Skeletal muscle cell (primary cell): Measurements from ENCODE around the gene KRTAP5-4.
"Not testable (repeated sequence)": the region's sequence is repeated elsewhere in the genome, so short reads cannot be mapped to it uniquely, and the experiment has no call there.

Source experiments
- DNase-seq: peaks from one replicate; pipeline ENCODE4 v3.0.0-alpha.2; 2010; ENCODE audit warnings: low read depth
- H3K4me3 ChIP-seq: 2 replicates; pipeline ENCODE4 v1.5.1; 2011; ENCODE audit warnings: low read depth, mild to moderate bottlenecking, control low read depth, low read length, moderate library complexity

Gene KRTAP5-4

DNA sequence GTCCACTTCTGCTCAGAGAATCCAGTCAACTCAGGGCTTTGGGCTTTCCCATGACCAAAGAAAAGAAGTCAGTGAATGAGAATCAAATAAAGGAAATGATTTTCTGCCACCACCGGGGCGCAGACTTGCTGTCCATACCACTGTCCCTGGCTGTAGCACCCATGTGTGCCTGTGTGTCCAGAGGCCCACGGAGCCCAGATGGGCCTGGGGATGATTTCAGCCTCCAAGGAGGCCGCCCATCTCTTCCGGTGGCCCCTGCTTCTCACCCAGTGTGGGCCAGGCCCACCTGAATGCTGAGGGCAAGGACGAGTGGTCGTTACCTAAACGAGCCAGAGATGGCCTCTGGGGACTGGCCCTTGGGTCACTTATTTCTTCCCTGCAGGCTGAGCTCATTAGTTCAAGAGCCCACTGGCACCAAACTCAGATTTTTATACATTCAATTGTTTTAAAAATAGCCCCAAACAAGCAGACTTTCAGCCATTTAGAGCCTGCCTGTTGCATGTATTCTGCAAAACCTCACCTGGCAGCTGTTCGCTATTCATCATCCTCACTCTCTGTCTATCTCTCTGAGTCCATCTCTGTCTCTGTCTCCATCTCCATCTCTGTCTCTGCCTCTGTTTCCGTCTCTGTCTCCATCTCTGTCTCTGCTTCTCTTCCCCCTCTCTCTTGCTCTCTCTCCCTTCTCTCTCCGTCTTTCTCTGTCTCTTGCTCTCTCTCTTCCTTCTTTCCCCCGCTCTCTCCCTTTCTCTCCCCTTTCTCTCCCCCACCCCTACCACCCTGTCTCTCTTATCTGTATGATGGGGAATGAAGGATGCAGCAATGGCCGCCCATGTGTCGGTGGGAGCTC, 31.8 kb upstream of the KRTAP5-4 start:
- H3K4me3 ChIP-seq: no peak overlapping the region
- no peak for DNase-seq

DNA sequence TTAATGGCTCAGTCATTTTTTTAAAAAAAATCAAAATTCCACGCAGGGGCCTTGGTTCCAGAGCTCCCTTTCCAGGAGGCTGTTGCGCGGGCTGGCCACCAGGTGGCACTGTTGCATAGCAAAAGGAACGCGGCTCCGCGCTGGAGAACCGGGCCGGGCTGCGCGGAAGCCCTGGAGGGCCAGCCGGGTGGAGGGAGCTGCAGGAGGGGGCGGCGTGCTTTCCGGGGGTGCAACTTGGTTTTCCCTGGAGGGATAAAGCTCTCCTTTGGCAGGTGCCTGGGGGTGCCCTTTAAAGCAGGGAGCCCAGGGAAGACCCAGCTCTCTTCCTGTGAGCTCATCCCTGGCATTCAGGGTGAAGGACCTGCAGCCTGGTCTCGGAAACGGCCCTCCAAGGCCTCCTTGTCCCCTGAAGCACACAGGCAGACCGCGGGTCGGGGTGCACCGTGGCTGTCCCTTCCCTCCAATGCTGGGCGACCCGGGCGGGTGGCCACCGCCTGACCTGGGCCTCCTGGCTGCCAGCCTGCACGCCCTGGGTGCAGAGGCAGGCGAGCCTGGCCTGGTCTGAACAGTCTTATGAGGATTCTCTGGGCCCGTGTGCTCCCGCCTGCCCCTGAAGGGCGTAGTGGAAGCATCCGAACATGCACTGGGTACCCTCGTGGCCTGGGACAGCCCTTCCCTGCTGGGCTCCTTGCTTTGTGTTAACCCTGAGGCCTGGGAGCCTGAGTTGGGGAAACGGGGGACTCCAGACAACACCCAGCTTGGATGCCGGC, 31.0 kb upstream of the KRTAP5-4 start:
- H3K4me3 ChIP-seq: no peak overlapping the region
- DNase-seq: no peak

DNA sequence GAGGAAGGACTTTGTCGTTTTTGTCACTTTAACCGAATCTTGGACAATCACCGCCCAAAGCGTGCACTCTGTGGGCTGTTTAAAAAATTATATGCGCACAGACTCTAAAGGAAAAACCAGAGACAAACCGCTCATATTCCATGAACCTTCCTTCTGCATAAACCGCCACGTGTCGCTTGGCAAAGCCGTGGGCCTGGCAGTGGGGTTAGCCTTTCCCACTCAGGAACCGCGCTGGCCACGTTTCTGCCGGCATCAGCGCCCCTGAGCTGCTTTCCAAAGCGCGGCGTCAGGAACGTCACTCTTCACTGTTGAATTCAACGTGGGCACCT, 30.5 kb upstream of the KRTAP5-4 start:
- DNase-seq: no peak
- no peak overlapping the region for H3K4me3 ChIP-seq

DNA sequence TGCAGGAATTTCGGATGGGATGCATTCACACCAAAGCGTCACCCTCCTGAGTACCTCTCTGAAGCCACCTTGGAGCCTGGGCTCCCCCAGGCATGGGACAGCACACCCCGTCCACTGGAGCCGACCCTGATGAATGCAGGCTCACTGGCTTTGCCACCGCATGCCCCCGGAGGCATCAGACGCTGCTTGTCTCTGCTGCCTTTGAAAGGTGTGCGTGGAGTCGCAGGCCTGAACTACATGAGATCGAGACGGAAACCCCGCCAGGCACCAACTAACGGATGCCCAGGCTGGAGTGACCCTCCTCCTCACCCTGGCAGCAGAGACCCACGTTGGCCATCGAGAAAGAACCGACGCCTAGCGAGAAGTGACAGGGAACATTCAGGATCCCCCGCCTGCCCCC, 30.1 kb upstream of the KRTAP5-4 start:
- no peak for DNase-seq
- no peak overlapping the region for H3K4me3 ChIP-seq

DNA sequence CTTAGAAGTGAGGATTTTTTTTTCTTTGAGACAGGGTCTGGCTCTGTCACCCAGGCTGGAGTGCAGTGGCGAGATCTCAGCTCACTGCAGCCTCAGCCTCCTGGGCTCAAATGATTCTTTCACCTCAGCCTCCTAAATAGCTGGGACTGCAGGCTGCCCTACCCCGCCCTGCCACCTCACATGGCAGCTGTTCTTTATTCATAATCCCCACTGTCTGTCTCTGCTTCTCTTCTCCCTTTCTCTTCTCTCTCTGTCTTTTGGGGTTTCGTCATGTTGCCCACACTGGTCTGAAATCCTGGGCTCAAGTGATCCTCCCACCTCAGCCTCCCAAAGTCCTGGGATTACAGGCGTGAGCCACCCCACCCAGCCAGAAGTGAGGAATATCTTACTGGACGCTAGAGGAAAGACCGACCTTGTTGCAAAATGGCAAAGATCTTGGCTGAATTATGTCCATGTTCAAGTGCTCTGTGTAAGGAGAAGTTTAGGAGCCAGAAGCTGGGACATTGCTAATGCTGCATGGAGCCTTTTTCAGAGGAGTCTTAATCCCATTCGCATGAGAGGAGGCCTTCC, 29.6 kb upstream of the KRTAP5-4 start:
- DNase-seq: no peak
- no peak overlapping the region for H3K4me3 ChIP-seq

DNA sequence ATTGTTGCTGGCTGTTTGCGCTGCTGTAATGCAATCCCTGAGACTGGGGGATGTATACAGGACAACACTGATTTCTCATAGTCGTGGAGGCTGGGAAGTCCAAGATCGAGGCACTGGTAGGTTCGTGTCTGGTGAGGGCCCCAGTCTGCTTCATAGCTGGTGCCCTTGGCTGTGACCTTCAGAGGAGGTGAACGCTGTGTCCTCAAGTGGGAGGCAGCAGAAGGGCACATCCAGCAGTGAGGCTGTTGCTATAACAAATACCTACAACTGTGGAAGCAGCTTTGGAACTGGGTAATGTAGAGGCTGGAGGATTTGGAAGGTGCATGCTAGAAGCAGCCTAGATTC, 29.0 kb upstream of the KRTAP5-4 start:
- no peak for DNase-seq
- H3K4me3 ChIP-seq: no peak overlapping the region

DNA sequence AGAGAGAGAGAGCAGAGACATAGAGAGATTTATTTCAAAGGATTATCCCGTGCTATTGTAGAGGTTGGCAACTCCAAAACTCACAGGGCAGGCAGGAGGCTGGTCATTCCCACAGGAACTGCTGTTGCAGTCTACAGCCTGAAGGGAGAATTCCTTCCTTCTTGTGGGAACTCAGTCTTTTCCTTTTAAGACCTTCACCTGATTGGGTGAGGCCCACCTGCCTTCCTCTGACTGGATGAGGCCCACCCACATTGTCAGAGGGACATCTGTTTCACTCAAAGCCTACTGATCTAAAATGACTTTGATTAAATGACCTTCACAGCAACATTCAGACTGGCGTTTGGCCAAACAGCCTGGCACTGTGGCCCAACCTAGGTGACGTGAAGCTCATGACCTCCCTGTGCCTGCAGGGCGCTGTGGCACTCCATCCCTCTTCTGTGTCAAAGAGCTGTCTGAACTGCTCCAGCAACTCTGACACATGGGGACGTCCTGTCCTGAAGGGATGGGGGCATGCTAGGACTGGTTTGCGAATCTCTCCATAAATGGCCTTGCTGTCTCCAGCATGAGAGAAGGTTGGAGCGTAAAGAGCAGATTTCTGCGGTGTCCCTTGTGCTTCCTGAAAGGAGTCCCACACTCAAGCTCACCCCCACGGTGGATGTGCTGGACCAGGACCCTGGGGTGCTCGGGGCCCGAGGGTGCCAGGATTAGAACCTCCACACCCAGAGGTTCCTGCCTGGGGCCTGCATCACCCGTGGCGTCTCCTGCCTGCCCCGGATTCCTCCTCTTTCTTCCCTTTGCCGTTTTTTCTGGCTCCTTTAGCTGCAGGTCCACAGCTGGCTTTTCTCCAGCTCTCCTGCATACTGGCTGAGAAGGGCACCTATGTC, 28.3 kb upstream of the KRTAP5-4 start:
- DNase-seq: no peak
- no peak overlapping the region for H3K4me3 ChIP-seq

DNA sequence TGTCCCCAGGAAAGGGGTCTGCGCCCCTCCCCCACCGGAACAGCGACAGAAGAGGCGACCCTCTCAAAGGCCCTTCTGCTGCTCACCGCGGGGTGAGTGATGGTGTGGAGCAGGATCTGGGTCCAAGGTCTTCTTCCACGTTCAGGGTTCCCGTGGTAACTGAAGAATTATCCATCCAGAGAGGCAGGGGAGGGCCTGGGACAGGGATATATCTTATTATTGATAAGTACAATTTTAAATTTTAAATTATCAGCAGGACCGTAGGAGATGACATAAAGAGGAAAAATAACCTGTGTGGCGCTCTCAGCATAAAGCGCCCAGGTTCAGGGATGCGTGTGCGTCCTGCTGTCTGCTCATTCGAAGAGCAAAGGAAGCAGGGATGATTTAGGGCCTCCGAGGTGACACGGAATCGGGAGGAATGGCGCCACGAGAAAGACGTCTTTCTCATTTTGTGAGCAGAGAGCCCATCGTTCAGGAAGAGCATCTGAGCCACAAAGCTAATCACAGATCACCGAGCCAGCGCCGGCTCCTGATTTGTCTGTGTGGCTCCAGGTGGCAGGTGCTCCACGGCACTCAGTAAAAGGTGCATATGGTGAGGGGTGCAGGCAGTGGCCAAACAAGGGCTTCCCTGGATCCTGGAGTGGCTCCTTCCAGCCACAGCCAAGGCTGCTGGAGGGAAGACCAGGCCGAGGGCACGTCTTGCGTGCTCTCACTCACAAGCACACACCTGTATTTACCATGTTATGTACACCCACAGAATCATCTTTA, 26.9 kb upstream of the KRTAP5-4 start:
- no peak for DNase-seq
- H3K4me3 ChIP-seq: no peak overlapping the region

DNA sequence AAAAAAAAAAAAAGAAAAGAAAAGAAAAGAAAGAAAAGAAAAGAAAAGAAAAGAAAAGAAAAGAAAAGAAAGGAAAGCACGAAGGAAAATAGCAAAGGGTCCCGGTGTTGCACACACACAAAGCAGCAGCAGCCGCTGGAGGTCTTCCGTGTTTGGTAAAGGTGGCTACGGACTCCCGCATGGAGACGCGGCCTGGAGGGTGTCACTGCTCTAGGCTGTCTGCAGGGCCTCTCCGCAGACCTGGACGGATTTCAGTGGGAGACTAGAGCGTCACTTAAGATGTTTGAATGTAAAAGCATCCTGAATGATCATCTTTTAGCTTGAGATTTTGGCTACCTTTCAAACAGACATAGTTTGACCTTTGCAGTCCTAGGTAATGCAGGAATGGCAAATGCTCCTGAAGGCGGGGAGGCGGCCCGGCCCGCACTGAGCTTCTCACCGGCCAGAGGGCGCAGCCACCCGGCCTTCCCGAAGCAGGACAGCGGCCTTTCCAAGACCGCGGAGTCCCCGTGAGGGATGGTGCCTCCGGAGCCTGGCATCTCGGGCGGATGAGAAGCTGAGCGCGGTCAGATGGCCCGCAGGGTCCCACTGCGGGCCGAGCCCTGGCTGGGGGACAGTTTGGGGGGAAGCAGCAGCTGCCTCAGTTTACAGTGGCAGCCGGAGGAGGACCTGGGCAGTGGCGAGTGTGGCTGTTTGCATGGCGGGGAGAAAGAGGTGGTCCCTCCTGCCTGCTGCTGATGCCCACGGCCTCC, 26.1 kb upstream of the KRTAP5-4 start:
- no peak overlapping the region for H3K4me3 ChIP-seq
- DNase-seq: no peak

DNA sequence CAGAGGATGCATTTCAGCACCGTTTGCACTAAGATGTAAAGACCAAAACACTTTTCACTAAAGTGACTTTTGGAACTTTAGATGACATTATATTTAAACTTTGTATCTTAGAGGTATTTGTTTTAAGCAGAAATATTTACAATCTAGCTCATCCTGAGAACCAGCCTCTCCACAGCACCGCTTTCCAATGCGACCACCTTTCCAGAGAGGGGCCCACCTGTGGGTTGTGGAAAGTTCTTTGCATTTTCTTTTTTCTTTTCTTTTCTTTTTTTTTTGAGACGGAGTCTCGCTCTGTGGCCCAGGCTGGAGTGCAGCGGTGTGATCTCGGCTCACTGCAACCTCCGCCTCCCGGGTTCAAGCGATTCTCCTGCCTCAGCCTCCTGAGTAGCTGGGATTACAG, 24.6 kb upstream of the KRTAP5-4 start:
- DNase-seq: not testable (repeated sequence)

DNA sequence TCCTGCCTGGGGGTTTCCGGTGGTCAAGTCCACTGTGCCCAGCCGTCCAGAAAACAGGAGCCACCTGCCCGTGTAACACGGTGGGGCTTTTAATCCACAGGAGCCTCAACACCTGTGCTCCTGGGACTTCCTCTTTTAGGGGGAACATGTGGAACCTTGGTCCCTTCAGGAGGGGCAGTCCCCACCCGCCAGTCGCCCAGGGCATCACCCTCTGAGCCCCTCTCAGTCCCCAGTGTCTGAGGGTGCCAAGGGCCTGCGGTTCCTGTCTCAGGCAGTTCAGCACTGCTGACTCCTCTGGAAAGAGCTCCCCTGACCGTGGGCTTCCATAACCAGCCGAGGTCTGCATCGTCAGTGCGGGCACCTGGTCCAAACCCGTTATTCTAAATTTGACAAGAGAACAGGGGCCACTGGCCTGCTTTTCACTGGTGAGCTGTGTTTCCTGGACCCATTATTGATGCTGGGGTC, 23.5 kb upstream of the KRTAP5-4 start:
- DNase-seq: no peak
- H3K4me3 ChIP-seq: no peak overlapping the region

More for the DNA sequence above, 24.6 kb upstream of the KRTAP5-4 start:
- not testable (repeated sequence) for H3K4me3 ChIP-seq

DNA sequence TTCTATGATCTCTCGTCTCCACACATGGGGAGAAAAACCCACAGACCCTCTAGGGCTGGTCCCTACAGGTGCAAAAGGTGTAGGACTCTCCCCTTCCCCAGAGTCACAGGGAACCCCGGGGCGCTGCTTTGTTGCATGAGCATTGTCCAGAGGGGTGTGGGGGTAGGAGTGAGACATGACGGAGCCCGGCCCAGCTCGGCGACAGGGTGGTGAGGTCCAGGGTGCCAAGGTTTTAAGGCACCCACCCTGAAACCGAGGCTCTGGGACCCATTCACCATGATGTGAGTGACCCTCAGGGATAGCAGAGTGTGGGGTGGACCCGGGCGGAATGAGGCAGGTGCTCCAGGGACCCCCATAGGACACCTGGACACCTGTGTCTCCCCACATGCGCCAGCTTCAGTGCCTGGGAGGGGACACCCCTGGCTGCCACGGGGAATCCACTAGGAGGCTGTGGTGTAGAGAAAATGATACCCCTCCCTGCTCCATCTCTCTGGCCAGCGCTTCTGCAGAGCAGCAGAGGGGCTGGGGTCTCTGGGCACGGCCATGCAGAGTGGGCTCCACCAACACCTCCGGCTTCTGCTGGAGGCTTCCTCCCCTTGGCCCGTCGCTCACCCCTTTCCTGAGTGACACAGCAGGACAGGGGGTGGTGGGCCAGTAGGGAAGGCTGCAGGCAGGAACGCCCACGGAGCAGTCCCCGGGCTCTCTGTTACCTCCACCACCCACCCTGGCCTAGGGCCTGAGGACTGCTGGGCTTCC, 22.8 kb upstream of the KRTAP5-4 start:
- no peak for DNase-seq
- H3K4me3 ChIP-seq: no peak overlapping the region

DNA sequence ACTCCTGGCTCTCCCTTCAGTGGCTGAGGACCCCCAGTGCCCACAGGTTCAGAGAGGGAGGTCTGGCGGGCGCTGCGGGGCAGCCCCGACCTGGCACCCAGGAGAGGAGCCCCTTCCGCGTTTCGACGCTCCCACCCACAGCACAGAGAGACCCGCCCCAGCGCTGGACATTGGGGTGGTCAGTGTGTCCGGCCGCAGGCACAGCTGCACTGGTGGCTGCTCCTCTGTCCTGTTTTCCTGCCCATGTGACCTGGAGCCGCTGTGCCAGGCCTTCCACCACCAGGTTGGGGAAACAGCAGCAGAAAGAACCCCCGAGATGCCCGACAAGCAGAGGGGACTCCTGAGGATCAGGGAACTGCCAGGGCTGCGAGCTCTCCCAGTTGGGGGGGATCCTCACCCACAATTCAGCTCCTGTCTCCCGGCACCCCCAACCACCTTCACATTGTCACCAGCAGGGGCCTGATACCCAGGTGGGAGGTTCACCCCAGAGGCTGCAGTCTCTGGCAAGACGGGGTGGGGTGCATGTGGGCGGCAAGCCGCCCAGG, 21.3 kb upstream of the KRTAP5-4 start:
- DNase-seq: no peak
- H3K4me3 ChIP-seq: no peak overlapping the region

DNA sequence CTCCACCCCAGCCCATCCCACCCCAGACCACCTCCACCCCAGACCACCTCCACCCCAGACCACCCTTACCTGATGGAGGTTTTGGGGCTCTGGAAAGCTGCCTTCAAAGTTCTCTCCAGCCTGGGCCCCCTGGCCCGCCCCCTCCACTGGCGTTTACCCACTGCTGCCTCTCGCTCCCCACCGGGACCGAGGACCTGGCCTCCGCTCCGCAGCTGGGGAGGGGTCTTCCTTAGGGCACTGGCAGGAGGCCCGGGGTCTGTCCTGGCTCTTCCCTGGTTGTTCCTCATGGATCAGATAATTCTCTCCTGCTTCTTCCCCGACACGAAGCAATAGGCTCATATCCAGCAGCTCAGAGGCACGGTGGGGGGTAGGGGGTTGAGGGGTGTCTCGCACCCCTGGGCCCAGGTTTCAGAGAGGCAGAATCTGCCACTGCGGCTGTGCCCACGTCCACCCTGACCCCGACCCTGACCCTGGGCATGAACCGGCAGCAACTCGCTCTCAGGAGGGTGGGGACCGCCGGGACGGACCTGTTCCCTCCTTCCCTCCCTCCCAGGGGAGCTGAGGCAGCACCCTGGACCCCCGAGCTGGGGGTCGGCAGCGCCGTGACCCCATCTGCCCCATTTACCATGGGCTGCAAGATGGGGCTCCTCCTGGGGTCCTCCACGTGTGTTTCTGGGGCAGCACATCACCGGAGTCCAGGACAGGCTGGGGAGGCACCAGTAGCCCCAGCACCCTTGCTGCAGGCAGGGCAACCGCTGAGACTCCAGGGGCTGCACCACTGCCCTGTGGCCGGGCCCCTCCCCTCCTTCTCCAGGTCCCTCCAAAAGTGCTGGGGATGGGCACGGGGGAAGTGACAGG, 20.6 kb upstream of the KRTAP5-4 start:
- no peak overlapping the region for H3K4me3 ChIP-seq
- DNase-seq: no peak

DNA sequence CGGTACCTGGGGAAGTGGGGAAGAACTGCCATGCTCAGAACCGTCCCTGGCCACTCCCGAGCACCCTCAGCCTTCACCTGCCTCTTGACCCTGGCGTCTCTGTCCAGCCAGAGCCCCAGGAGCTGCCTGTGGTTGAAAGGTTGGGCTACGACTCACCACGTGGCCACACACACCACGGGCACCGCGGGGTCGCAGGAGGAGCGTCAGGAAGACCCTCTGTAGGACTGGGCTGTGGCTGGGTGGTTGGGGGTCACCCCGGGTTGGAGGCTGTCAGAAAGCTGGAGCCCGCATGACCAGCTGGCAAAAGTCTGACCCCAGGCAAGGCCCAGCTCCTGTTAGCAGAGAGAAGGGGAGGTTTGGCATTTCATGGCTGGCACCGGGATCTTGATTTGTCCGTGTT, 19.2 kb upstream of the KRTAP5-4 start:
- no peak for DNase-seq
- no peak overlapping the region for H3K4me3 ChIP-seq

DNA sequence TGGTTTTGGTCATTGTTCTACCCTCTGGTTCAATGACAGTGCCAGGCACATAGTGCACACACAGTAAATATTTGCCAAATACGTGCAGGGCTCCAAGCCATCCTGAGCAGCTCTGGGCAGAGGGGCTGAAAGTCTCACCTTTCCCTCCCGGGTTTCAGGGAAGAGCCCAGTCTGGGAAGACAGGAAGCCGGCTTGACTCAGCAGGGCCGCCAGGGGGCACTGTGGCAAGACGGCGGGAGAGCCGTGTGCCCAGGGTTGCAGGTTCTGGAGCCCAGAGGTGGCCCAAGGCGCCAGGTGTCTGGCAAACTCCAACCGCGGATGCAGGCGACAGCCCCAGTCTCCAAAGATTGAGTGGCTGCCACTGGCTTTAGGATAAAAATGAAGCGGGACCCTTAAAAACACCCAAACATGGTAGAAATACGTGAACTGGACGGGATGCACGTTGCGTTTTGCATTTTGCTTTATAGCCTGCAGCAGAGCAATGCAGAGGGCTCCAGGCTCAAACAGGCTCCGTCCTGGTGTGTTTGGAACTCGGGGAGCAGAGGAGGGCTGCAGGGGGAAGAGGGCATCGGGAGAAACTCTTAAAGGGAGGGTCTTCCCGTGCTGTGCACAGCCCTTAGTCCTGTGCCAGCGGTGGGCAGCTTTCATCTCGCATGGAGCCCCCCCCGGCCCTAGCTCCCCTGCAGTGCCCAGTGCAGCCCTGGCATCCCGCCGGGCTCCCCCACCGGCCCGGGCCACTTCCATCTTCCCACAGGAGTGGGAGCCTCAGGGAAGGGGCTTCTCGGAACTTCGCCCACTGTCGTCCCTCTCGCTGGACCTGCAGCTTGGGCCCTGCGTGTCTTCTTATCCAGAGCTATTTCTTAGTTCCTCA, 18.4 kb upstream of the KRTAP5-4 start:
- no peak for DNase-seq

More for the DNA sequence above, 18.4 kb upstream of the KRTAP5-4 start:
- H3K4me3 ChIP-seq: no peak overlapping the region
